ENCODE data around the gene OSER1. TPM values are rescaled to one million over a fixed set of nuclear protein-coding genes. Genes with fewer than 3 reads are reported as not detected.

OSER1 gene
- total RNA-seq, 1 experiment from 2014 or later = 34.8 TPM

GRCh38 chr20:44167736-44168135 lies 42.8 kb downstream of the OSER1 start:
- POLR2A ChIA-PET (ENCODE audit: unreplicated experiment) = interaction anchor here (0.5 kb wide), 1 partner anchor 90 kb away, joined by 3 read pairs; no protein-coding TSS in a partner anchor
- CTCF ChIA-PET = no interaction called here
- Histone ChIP-seq H3K4me2 (ENCODE audit: low read length) (0 out of 2 replicates have a peak overlapping the region, but pooled peaks have one; percentile 72), H3K9ac (ENCODE audit: low read length) (no peak overlapping the region), H4K20me1 (ENCODE audit: low read length) (no peaks in the 10 kb centered on the region), H3K9me2 (replicated peaks; ENCODE audit: low read length) (no peaks in the 10 kb centered on the region), H3K79me2 (ENCODE audit: low read length) (peaks cover 21% of the 10 kb centered on the region), H3K36me3 (ENCODE audit: low read depth, low read length) (no peaks in the 10 kb centered on the region), H3K4me1 (ENCODE audit: insufficient read depth, low read length) (peaks cover 77% of the 10 kb centered on the region), H3K4me3 (ENCODE audit: low read length) (no peak overlapping the region), H3K9me3 (ENCODE audit: low read length) (no peaks in the 10 kb centered on the region), H3F3A (ENCODE audit: low read length, unreplicated experiment) (peaks cover 33% of the 10 kb centered on the region), H2AFZ (ENCODE audit: low read length) (no peak overlapping the region), H3K27ac (ENCODE audit: low read length) (peak overlapping the region; percentile 94), H3K27me3 (ENCODE audit: low read length) (no peaks in the 10 kb centered on the region)
- DNase-seq (no peak), ATAC-seq (no peak)
- no peak for TF ChIP-seq EZH2phosphoT487 (IDR thresholded peaks at IDR 0.05; ENCODE audit: borderline replicate concordance, low read length)
- TF ChIP-seq EZH2 (IDR thresholded peaks at IDR 0.05; ENCODE audit: low read length, unreplicated experiment) = no peak
- TF ChIP-seq, protein P1, sequence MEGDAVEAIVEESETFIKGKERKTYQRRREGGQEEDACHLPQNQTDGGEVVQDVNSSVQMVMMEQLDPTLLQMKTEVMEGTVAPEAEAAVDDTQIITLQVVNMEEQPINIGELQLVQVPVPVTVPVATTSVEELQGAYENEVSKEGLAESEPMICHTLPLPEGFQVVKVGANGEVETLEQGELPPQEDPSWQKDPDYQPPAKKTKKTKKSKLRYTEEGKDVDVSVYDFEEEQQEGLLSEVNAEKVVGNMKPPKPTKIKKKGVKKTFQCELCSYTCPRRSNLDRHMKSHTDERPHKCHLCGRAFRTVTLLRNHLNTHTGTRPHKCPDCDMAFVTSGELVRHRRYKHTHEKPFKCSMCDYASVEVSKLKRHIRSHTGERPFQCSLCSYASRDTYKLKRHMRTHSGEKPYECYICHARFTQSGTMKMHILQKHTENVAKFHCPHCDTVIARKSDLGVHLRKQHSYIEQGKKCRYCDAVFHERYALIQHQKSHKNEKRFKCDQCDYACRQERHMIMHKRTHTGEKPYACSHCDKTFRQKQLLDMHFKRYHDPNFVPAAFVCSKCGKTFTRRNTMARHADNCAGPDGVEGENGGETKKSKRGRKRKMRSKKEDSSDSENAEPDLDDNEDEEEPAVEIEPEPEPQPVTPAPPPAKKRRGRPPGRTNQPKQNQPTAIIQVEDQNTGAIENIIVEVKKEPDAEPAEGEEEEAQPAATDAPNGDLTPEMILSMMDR (conservative IDR thresholded peaks at IDR 0.05; ENCODE audit: low read depth, low read length) = no peak
- BruUV-seq (replicated peaks) = no TSS peak
- intact Hi-C loops (cut with micrococcal nuclease) = loop anchor here (5.0 kb wide), 1 partner anchor 35 kb away; no protein-coding TSS in a partner anchor

DNA sequence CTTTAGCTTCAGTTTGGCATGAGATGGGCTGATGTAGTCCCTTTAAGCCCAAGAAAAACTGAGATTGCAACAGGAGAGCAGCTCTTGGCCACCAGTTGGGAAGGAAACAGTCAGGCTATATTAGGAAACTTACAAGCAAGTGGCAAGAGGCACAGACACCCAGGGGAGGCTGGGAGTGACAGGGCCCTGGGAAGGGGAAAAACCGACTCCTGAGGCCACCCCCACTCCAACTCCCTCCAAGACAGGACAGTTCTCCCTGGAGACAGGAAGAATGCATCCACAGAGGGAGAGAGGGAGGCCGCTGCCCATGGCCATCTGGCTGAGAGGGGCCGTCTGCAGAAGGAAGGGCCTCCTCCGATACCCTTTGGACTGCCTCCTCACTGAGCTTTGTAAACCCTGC lies 44.1 kb downstream of the OSER1 start:
- intact Hi-C loops (cut with micrococcal nuclease) = loop anchor here (1.0 to 5.0 kb wide), 3 partner anchors 24 to 50 kb away; no protein-coding TSS in a partner anchor
- Histone ChIP-seq H3F3A (ENCODE audit: low read length, unreplicated experiment) (peaks cover 23% of the 10 kb centered on the region), H3K79me2 (ENCODE audit: low read length) (peaks cover 21% of the 10 kb centered on the region), H3K4me3 (ENCODE audit: low read length) (peak overlapping the region; percentile 42), H4K20me1 (ENCODE audit: low read length) (no peaks in the 10 kb centered on the region), H3K27ac (ENCODE audit: low read length) (peak overlapping the region; percentile 94), H3K9ac (ENCODE audit: low read length) (peak overlapping the region; percentile 67), H2AFZ (ENCODE audit: low read length) (peak overlapping the region; percentile 9; the same call in 1 of the 2 replicates), H3K4me2 (ENCODE audit: low read length) (peak overlapping the region; percentile 72), H3K9me3 (ENCODE audit: low read length) (no peaks in the 10 kb centered on the region), H3K36me3 (ENCODE audit: low read depth, low read length) (no peaks in the 10 kb centered on the region), H3K9me2 (replicated peaks; ENCODE audit: low read length) (no peaks in the 10 kb centered on the region), H3K4me1 (ENCODE audit: insufficient read depth, low read length) (peaks cover 65% of the 10 kb centered on the region), H3K27me3 (ENCODE audit: low read length) (no peaks in the 10 kb centered on the region)
- ChIA-PET CTCF (interaction anchor here (1.0 to 1.5 kb wide), 3 partner anchors 21 to 50 kb away, joined by 8 to 12 read pairs (median 10); no protein-coding TSS in a partner anchor), POLR2A (ENCODE audit: unreplicated experiment) (interaction anchor here (0.5 to 1.6 kb wide), 4 partner anchors 21 to 500 kb away, joined by 3 to 8 read pairs (median 4); no protein-coding TSS in a partner anchor)
- ATAC-seq (peak; percentile 75), DNase-seq (peak; percentile 82)
- TF ChIP-seq, protein P1 (conservative IDR thresholded peaks at IDR 0.05; ENCODE audit: low read depth, low read length) = no peak
- no peak for TF ChIP-seq EZH2 (IDR thresholded peaks at IDR 0.05; ENCODE audit: low read length, unreplicated experiment)
- BruUV-seq (replicated peaks) = TSS peak; percentile 86

GRCh38 chr20:44166008-44166407 lies 44.6 kb downstream of the OSER1 start:
- peak; percentile 98 for DNase-seq
- CTCF ChIA-PET = interaction anchor here (1.0 to 1.5 kb wide), 3 partner anchors 22 to 49 kb away, joined by 8 to 12 read pairs (median 10); no protein-coding TSS in a partner anchor

More at GRCh38 chr20:44166008-44166407, 44.6 kb downstream of the OSER1 start:
- intact Hi-C loops (cut with micrococcal nuclease) = loop anchor here (1.0 to 5.0 kb wide), 3 partner anchors 24 to 50 kb away; no protein-coding TSS in a partner anchor
- Histone ChIP-seq H3K27ac (ENCODE audit: low read length) (peak overlapping the region; percentile 94), H3F3A (ENCODE audit: low read length, unreplicated experiment) (peaks cover 22% of the 10 kb centered on the region), H4K20me1 (ENCODE audit: low read length) (no peaks in the 10 kb centered on the region), H3K4me1 (ENCODE audit: insufficient read depth, low read length) (peaks cover 60% of the 10 kb centered on the region), H3K9me2 (replicated peaks; ENCODE audit: low read length) (no peaks in the 10 kb centered on the region), H3K79me2 (ENCODE audit: low read length) (peaks cover 21% of the 10 kb centered on the region), H3K9ac (ENCODE audit: low read length) (peak overlapping the region; percentile 67), H3K4me3 (ENCODE audit: low read length) (peak overlapping the region; percentile 42), H3K27me3 (ENCODE audit: low read length) (no peaks in the 10 kb centered on the region), H3K4me2 (ENCODE audit: low read length) (peak overlapping the region; percentile 72), H2AFZ (ENCODE audit: low read length) (peak overlapping the region; percentile 11; the same call in 1 of the 2 replicates), H3K36me3 (ENCODE audit: low read depth, low read length) (no peaks in the 10 kb centered on the region), H3K9me3 (ENCODE audit: low read length) (no peaks in the 10 kb centered on the region)
- POLR2A ChIA-PET (ENCODE audit: unreplicated experiment) = interaction anchor here (0.5 to 1.6 kb wide), 5 partner anchors 22 to 500 kb away, joined by 3 to 8 read pairs (median 3); no protein-coding TSS in a partner anchor
- TF ChIP-seq EZH2 (IDR thresholded peaks at IDR 0.05; ENCODE audit: low read length, unreplicated experiment) (no peak), EZH2phosphoT487 (IDR thresholded peaks at IDR 0.05; ENCODE audit: borderline replicate concordance, low read length) (no peak)
- TF ChIP-seq, protein P1 (conservative IDR thresholded peaks at IDR 0.05; ENCODE audit: low read depth, low read length) = no peak
- TSS peak; percentile 87 for BruUV-seq (replicated peaks)
- ATAC-seq = peak; percentile 83
